Lower leg skin (tissue), 4 donors: ENCODE data around the gene EMC8. TPM values are rescaled to one million over a fixed set of nuclear protein-coding genes. Genes with fewer than 3 reads are reported as not detected.

Source experiments
- DNase-seq, 2 donors: peaks; one replicate each; pipeline ENCODE4 v3.0.0-alpha.2; 2019; ENCODE audit warnings: low spot score in 2 of 2
- H3K4me3 ChIP-seq: fragments of 200-600 bp; sonication (generic); 2 replicates; pipeline ENCODE4 v1.5.1; 2017; ENCODE audit warnings: mild to moderate bottlenecking, low read depth; ENCODE audit not compliant: poor library complexity, severe bottlenecking
- CTCF ChIP-seq, 3 donors: fragments of 450-650 bp; IDR thresholded peaks; one replicate each; pipeline ENCODE4 v1.5.1; 2016; ENCODE audit warnings: antibody characterized with exemption in 3 of 3, mild to moderate bottlenecking in 3 of 3, moderate library complexity in 2 of 3
- POLR2A ChIP-seq, 2 donors: fragments of 450-650 bp; IDR thresholded peaks; one replicate each; pipeline ENCODE4 v1.6.1; 2016 to 2017; ENCODE audit warnings: antibody characterized with exemption in 2 of 2, mild to moderate bottlenecking in 1 of 2, moderate library complexity in 1 of 2
- WGBS, 2 donors: methylation state at CpG; one replicate each; pipeline ENCODE4 v1.1.5; 2018; 5-methylcytosine and 5-hydroxymethylcytosine counted together
- intact Hi-C: fragments of 100-400 bp; cut with DNase I; formaldehyde crosslinking; loops from one replicate; pipeline ENCODE4 v1.15.0; 2023; ENCODE audit warnings: low total_unique reads
- total RNA-seq, 4 donors: library from RNA; depleted of rRNA; stranded (reverse); fragments of >200 nt; gene quantifications; one replicate each; pipeline ENCODE4 v1.1.0, GENCODE V29; 2016

The EMC8 gene
- total RNA-seq, 4 donors from 2014 or later, result 15.5 to 27.5 (median 18.4) TPM

- H3K4me3 ChIP-seq, result no peak overlapping the region
- WGBS, 2 donors, result 66 to 67% methylated on average over 21 of the region's 21 CpGs
- DNase-seq, result no peak
- no peak for TF ChIP-seq CTCF (IDR thresholded peaks at IDR 0.05)
- intact Hi-C loops, result no loop called here
Observed at GRCh38 chr16:85832570-85833218, 33.4 kb upstream of the EMC8 start.

DNA sequence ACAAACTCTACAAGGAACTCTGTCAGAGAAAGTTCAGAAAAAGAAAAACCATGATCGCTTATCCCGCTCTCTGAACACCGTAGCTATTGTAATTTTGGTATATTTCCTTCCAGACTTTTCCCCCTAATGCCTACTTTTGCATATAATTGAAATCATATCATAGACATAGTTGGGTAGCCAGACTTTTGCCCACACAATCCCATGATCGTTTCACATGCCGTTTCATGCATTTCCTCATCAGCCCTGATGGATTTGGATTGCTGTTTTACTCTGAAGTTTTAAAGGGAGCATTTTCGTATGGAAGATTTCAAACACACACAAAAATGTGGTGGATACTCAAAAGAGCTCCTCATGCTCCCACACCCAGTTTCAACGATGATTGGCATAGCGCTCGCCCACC is 31.5 kb upstream of the EMC8 start:
- WGBS, 2 donors, result 71 to 76% methylated on average over 9 of the region's 9 CpGs
- intact Hi-C loops, result no loop called here
- TF ChIP-seq CTCF (IDR thresholded peaks at IDR 0.05) (no peak), POLR2A (IDR thresholded peaks at IDR 0.05) (no peak)
- H3K4me3 ChIP-seq, result no peak overlapping the region
- DNase-seq, result no peak

DNA sequence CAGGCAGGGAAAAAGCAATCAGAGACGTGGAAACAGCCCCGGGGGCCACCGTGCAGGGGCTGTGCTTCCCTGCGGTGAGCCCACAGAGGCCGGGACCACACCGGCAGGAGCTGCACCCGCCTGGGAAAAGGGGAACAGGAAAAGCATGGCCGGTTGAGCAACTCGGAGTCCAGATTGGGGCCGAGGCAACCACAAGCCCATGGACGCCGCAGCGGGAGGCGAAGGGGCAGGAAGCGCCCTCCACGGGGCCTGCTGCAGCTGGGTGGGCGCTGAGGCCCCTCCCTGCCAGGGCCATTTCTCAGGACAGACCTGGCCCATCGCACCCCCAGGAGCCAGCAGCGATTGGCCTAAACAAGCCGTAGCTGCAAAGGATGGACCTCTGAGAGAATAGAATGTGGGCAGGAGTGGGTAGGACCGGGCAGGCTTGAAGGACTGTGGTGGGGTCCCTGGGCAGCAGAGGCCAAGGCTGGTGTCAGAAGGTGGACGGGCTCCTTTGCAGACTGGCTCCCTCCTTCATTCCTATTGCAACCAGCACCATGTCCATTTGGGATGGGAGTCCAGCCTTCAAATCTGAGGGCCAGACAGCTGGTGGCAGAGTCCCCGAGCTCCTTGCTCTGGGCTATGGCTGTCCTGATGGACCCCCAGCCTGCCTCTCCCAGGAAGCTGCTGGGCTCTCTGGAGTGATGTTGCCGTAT is 30.6 kb upstream of the EMC8 start:
- H3K4me3 ChIP-seq, result no peak overlapping the region
- no peak for DNase-seq
- WGBS, 2 donors, result 59 to 60% methylated on average over 23 to 24 of the region's 24 CpGs
- intact Hi-C loops, result no loop called here
- no peak for TF ChIP-seq CTCF (IDR thresholded peaks at IDR 0.05)
- TF ChIP-seq POLR2A (IDR thresholded peaks at IDR 0.05), result no peak

- intact Hi-C loops, result no loop called here
- WGBS, 2 donors, result 72 to 76% methylated on average over 13 to 15 of the region's 15 CpGs
- no peak for DNase-seq
- H3K4me3 ChIP-seq, result no peak overlapping the region
- TF ChIP-seq POLR2A (IDR thresholded peaks at IDR 0.05) (no peak), CTCF (IDR thresholded peaks at IDR 0.05) (no peak)
Observed at GRCh38 chr16:85829171-85829719, 29.9 kb upstream of the EMC8 start.

DNA sequence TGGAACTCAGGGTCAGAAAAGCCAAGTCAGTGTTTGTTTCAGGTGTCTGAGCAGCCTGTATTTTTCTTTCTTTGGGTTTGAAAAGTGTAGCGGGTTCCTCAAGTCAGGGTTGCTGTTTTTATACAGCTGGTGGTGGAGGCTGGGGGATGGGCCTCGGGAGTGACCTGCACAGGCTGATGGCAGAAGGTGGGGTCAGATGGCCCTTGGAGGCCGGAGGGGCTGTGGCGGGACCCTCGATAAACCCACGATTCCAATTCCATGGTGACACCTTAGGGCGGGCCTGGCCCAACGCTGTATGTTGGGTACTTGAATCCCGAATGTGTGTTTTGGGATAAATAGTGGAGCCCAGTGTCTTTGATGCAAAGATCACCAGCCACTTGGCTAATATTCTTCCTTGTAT is 28.8 kb upstream of the EMC8 start:
- intact Hi-C loops, result no loop called here
- WGBS, 2 donors, result 79 to 87% methylated on average over 9 of the region's 9 CpGs
- DNase-seq, result no peak
- no peak for TF ChIP-seq POLR2A (IDR thresholded peaks at IDR 0.05)
- TF ChIP-seq CTCF (IDR thresholded peaks at IDR 0.05), result no peak
- no peak overlapping the region for H3K4me3 ChIP-seq
